SK-N-SH (cell line): ENCODE data around the gene INPP5A. TPM values are rescaled to one million over a fixed set of nuclear protein-coding genes. Genes with fewer than 3 reads are reported as not detected.

Experiments
- CTCF ChIA-PET: fragments of 300-600, 350-600 bp; formaldehyde crosslinking; extraction: SDS; loops from one replicate; lab custom pipeline; 2021; lab: Yijun Ruan, JAX
- POLR2A ChIA-PET: fragments of 350-600 bp; sonication (Branson Sonifier 250); formaldehyde crosslinking; extraction: SDS; loops from one replicate; lab custom pipeline; 2020; ENCODE audit warnings: antibody characterized with exemption, inconsistent platforms; lab: Yijun Ruan, JAX
- DNase-seq: peaks from one replicate; pipeline ENCODE4 v3.0.0; 2012
- H2AFZ ChIP-seq: fragments of 200-600 bp; sonication (generic); 2 replicates; pipeline ENCODE4 v1.8.1; 2016; ENCODE audit warnings: antibody characterized with exemption, mild to moderate bottlenecking, low read depth
- H3F3A ChIP-seq: fragments of 200-600 bp; sonication (generic); replicated peaks from 2 replicates; pipeline ENCODE3; 2016; ENCODE audit warnings: antibody characterized with exemption, mild to moderate bottlenecking; ENCODE audit not compliant: insufficient read depth
- H3K27ac ChIP-seq, 2 experiments: fragments of 200-500 bp in 1 of 2; fragments of 200-600 bp in 1 of 2; sonication (Bioruptor generic) in 1 of 2; sonication (generic), shearing (Covaris generic) in 1 of 2; 2 replicates each; pipeline versions ENCODE4 v1.5.1 to v1.6.1; 2014 to 2016; ENCODE audit warnings: low read depth in 2 of 2, inconsistent platforms in 1 of 2, low read length in 1 of 2, mild to moderate bottlenecking in 1 of 2, mixed read lengths in 1 of 2
- H3K27me3 ChIP-seq: fragments of 200-600 bp; sonication (generic), shearing (Covaris generic); 2 replicates; pipeline ENCODE4 v1.6.1; 2016; ENCODE audit warnings: mixed run types; ENCODE audit not compliant: insufficient read depth
- H3K36me3 ChIP-seq, 2 experiments: fragments of 200-500 bp in 1 of 2; fragments of 200-600 bp in 1 of 2; sonication (Bioruptor generic) in 1 of 2; sonication (generic) in 1 of 2; replicated peaks in 1 of 2; 2 replicates each; pipeline versions ENCODE3 to v1.5.1; 2014 to 2016; ENCODE audit warnings: low read length in 1 of 2, mild to moderate bottlenecking in 1 of 2; ENCODE audit not compliant: insufficient read depth in 2 of 2, control insufficient read depth in 1 of 2
- H3K4me1 ChIP-seq, 2 experiments: fragments of 200-500 bp in 1 of 2; fragments of 200-600 bp in 1 of 2; sonication (Bioruptor generic) in 1 of 2; sonication (generic), shearing (Covaris generic) in 1 of 2; 2 replicates each; pipeline versions ENCODE4 v1.5.1 to v1.6.1; 2014 to 2016; ENCODE audit warnings: low read depth in 1 of 2, low read length in 1 of 2, mixed run types in 1 of 2; ENCODE audit not compliant: insufficient read depth in 2 of 2, control insufficient read depth in 1 of 2
- H3K4me2 ChIP-seq: fragments of 200-600 bp; sonication (generic), shearing (Covaris generic); 2 replicates; pipeline ENCODE4 v1.6.1; 2017; ENCODE audit warnings: mixed run types
- H3K4me3 ChIP-seq, 2 experiments: fragments of 200-500 bp in 1 of 2; fragments of 200-600 bp in 1 of 2; sonication (Bioruptor generic) in 1 of 2; sonication (generic), shearing (Covaris generic) in 1 of 2; 2 replicates each; pipeline versions ENCODE4 v1.5.1 to v1.8.1; 2014 to 2016; ENCODE audit warnings: low read depth in 2 of 2, inconsistent platforms in 1 of 2, low read length in 1 of 2, mild to moderate bottlenecking in 1 of 2, mixed read lengths in 1 of 2, moderate library complexity in 1 of 2
- H3K79me2 ChIP-seq: fragments of 200-600 bp; sonication (generic); 2 replicates; pipeline ENCODE4 v1.8.1; 2017; ENCODE audit warnings: mild to moderate bottlenecking; ENCODE audit not compliant: insufficient read depth
- H3K9ac ChIP-seq: fragments of 200-600 bp; sonication (generic); 2 replicates; pipeline ENCODE4 v1.6.1; 2017; ENCODE audit warnings: mixed run types
- H3K9me2 ChIP-seq: fragments of 200-600 bp; sonication (generic); 2 replicates; pipeline ENCODE4 v1.6.1; 2017; ENCODE audit warnings: mixed run types
- H3K9me3 ChIP-seq: fragments of 200-600 bp; sonication (generic); 2 replicates; pipeline ENCODE4 v1.6.1; 2017; ENCODE audit warnings: mixed run types, mild to moderate bottlenecking, moderate library complexity
- H4K20me1 ChIP-seq: fragments of 200-600 bp; sonication (generic); 2 replicates; pipeline ENCODE4 v1.6.1; 2017; ENCODE audit warnings: mild to moderate bottlenecking, mixed run types; ENCODE audit not compliant: insufficient read depth
- CHD2 ChIP-seq: fragments of 150-350 bp; IDR thresholded peaks from 2 replicates; pipeline ENCODE4 v1.6.1; 2018; ENCODE audit warnings: low read length; ENCODE audit not compliant: partially characterized antibody
- ELF1 ChIP-seq: IDR thresholded peaks from 2 replicates; pipeline ENCODE4 v1.4.0; 2012
- GABPA ChIP-seq: IDR thresholded peaks from 2 replicates; pipeline ENCODE4 v1.4.0; 2012; ENCODE audit warnings: low read depth, mild to moderate bottlenecking
- GATA2 ChIP-seq: sonication (generic); formaldehyde crosslinking; IDR thresholded peaks from 2 replicates; pipeline ENCODE4 v1.5.0; 2020; ENCODE audit warnings: mild to moderate bottlenecking, missing genetic modification reagents
- SMC3 ChIP-seq: IDR thresholded peaks from 2 replicates; pipeline ENCODE4 v1.6.1; 2012; ENCODE audit warnings: low read depth, low read length, improper control_type of control experiment
- TCF12 ChIP-seq: IDR thresholded peaks from 2 replicates; pipeline ENCODE4 v1.4.0; 2012
- TEAD4 ChIP-seq: IDR thresholded peaks from 2 replicates; pipeline ENCODE4 v1.4.0; 2012; ENCODE audit warnings: mild to moderate bottlenecking, borderline replicate concordance; ENCODE audit not compliant: insufficient read depth
- WGBS: methylation state at CpG from one replicate; pipeline ENCODE4 v1.1.6; 2017; ENCODE audit warnings: low lambda C conversion rate; 5-methylcytosine and 5-hydroxymethylcytosine counted together
- polyA plus RNA-seq, 3 experiments: library from polyadenylated mRNA; depleted of rRNA; stranded (reverse); fragments of >200 nt; gene quantifications; 2 replicates each; pipeline ENCODE4 v1.2.3, GENCODE V29; 2012
- TF ChIP-seq, protein P1 (sequence below): IDR thresholded peaks from 2 replicates; pipeline ENCODE4; 2012
- TF ChIP-seq, protein P2 (sequence below): fragments of 200-600 bp; sonication (generic); IDR thresholded peaks from 2 replicates; pipeline ENCODE4 v1.6.1; 2017; ENCODE audit warnings: antibody characterized with exemption, mild to moderate bottlenecking, moderate library complexity

INPP5A gene
- polyA plus RNA-seq, 1 of the 3 experiments (the other 2 are of a cell fraction): 12.0 TPM

DNA sequence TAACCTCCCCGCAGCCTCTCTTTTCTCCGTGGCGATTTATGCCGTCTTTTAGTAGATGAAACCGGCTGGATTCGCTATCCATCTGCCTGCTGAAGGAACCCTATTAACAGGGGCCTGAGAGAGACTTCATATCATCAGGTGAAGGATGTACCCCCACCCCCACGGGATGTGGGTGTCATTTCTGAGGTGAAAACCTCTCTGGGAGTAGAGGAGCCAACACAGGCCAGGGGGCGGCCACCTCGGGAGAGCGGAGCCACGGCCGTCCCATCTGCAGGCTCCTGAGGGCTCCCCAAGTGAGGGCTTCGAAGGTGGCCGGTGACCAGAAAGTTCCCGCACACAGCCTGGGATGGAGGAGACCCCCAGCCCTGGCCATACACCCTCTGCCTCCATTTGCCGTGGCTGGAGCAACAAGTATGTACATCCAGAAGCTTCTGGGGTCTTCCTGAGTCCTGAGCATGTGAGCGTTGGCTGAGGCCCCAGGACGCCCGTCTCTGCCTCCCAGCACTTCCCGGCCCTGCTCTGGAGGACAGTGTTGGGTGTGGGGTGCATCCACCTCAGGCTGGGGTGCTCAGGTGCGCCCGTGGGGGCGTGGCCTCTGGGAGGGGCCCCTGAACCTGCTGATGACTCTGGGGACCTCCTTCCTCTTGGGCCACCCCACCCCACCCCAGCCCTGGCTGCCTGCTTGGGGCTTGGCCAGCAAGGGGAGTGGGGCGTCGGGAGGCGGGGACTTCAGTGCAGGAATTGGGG lies 163.7 kb downstream of the INPP5A start:
- Histone ChIP-seq H2AFZ (no peak overlapping the region), H3K9me2 (no peaks in the 10 kb centered on the region), H3K27ac (no peak overlapping the region), H3K4me1 (peaks cover 0 to 2% of the 10 kb centered on the region in 2 experiments; a peak in 1 of 4 replicates), H3K9ac (no peak overlapping the region), H3K4me3 (no peak overlapping the region), H3K27me3 (no peaks in the 10 kb centered on the region), H3K79me2 (no peaks in the 10 kb centered on the region), H3K9me3 (peaks cover 5% of the 10 kb centered on the region; the same call in 1 of the 2 replicates), H3F3A (no peaks in the 10 kb centered on the region), H4K20me1 (no peaks in the 10 kb centered on the region), H3K4me2 (no peak overlapping the region), H3K36me3 (peaks cover 3 to 4% of the 10 kb centered on the region in 2 experiments)
- DNase-seq: no peak
- ChIA-PET POLR2A (no interaction called here), CTCF (no interaction called here)
- TF ChIP-seq, protein P1, sequence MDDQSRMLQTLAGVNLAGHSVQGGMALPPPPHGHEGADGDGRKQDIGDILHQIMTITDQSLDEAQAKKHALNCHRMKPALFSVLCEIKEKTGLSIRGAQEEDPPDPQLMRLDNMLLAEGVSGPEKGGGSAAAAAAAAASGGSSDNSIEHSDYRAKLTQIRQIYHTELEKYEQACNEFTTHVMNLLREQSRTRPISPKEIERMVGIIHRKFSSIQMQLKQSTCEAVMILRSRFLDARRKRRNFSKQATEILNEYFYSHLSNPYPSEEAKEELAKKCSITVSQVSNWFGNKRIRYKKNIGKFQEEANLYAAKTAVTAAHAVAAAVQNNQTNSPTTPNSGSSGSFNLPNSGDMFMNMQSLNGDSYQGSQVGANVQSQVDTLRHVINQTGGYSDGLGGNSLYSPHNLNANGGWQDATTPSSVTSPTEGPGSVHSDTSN: no peak
- TF ChIP-seq GATA2 (CRISPR knock-in tag): no peak
- TF ChIP-seq ELF1: no peak
- TF ChIP-seq GABPA: no peak
- WGBS: 92% methylated on average over 13 of the region's 26 CpGs

GRCh38 chr10:132701846-132702190 lies 164.2 kb downstream of the INPP5A start:
- no peak overlapping the region for H2AFZ ChIP-seq
- no peaks in the 10 kb centered on the region for H4K20me1 ChIP-seq
- no peaks in the 10 kb centered on the region for H3K27me3 ChIP-seq
- H3K9ac ChIP-seq: no peak overlapping the region
- no peaks in the 10 kb centered on the region for H3K79me2 ChIP-seq
- 95% methylated on average over 13 of the region's 13 CpGs for WGBS
- H3K4me2 ChIP-seq: no peak overlapping the region
- no peak overlapping the region for H3K4me3 ChIP-seq
- ChIA-PET POLR2A (no interaction called here), CTCF (no interaction called here)
- peaks cover 6% of the 10 kb centered on the region; the same call in 1 of the 2 replicates for H3K9me3 ChIP-seq
- peaks cover 3 to 4% of the 10 kb centered on the region in 2 experiments for H3K36me3 ChIP-seq
- no peak for TF ChIP-seq ELF1
- TF ChIP-seq CHD2: no peak
- TF ChIP-seq TCF12: no peak
- TF ChIP-seq, protein P2, sequence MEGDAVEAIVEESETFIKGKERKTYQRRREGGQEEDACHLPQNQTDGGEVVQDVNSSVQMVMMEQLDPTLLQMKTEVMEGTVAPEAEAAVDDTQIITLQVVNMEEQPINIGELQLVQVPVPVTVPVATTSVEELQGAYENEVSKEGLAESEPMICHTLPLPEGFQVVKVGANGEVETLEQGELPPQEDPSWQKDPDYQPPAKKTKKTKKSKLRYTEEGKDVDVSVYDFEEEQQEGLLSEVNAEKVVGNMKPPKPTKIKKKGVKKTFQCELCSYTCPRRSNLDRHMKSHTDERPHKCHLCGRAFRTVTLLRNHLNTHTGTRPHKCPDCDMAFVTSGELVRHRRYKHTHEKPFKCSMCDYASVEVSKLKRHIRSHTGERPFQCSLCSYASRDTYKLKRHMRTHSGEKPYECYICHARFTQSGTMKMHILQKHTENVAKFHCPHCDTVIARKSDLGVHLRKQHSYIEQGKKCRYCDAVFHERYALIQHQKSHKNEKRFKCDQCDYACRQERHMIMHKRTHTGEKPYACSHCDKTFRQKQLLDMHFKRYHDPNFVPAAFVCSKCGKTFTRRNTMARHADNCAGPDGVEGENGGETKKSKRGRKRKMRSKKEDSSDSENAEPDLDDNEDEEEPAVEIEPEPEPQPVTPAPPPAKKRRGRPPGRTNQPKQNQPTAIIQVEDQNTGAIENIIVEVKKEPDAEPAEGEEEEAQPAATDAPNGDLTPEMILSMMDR: no peak
- TF ChIP-seq TEAD4: no peak
- no peak for TF ChIP-seq SMC3
- H3K9me2 ChIP-seq: no peaks in the 10 kb centered on the region
- H3K4me1 ChIP-seq: peaks cover 0 to 2% of the 10 kb centered on the region in 2 experiments; a peak in 1 of 4 replicates
- no peak overlapping the region for H3K27ac ChIP-seq
- H3F3A ChIP-seq: no peaks in the 10 kb centered on the region
- no peak for DNase-seq
